Kasumi-1 (cell line): Measurements from ENCODE around the gene APOA4.

Source experiments
- DNase-seq, 2 experiments: peaks; one replicate each; lab custom pipeline; 2025; lab: John Stamatoyannopoulos, UW

APOA4 gene

DNA sequence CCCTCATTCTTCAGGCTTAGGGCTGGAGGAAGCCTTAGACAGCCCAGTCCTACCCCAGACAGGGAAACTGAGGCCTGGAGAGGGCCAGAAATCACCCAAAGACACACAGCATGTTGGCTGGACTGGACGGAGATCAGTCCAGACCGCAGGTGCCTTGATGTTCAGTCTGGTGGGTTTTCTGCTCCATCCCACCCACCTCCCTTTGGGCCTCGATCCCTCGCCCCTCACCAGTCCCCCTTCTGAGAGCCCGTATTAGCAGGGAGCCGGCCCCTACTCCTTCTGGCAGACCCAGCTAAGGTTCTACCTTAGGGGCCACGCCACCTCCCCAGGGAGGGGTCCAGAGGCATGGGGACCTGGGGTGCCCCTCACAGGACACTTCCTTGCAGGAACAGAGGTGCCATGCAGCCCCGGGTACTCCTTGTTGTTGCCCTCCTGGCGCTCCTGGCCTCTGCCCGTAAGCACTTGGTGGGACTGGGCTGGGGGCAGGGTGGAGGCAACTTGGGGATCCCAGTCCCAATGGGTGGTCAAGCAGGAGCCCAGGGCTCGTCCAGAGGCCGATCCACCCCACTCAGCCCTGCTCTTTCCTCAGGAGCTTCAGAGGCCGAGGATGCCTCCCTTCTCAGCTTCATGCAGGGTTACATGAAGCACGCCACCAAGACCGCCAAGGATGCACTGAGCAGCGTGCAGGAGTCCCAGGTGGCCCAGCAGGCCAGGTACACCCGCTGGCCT lies 7.2 kb upstream of the APOA4 start:
- DNase-seq, result no peak

DNA sequence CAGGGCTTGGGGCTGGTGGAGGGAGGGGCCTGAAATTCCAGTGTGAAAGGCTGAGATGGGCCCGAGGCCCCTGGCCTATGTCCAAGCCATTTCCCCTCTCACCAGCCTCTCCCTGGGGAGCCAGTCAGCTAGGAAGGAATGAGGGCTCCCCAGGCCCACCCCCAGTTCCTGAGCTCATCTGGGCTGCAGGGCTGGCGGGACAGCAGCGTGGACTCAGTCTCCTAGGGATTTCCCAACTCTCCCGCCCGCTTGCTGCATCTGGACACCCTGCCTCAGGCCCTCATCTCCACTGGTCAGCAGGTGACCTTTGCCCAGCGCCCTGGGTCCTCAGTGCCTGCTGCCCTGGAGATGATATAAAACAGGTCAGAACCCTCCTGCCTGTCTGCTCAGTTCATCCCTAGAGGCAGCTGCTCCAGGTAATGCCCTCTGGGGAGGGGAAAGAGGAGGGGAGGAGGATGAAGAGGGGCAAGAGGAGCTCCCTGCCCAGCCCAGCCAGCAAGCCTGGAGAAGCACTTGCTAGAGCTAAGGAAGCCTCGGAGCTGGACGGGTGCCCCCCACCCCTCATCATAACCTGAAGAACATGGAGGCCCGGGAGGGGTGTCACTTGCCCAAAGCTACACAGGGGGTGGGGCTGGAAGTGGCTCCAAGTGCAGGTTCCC lies 6.5 kb upstream of the APOA4 start, which contains the start of gene APOC3:
TSS of gene APOC3 (plus strand) at position 383 of the 659 bp plus-strand sequence. CDS start 676 bp downstream, outside the sequence.
- DNase-seq, result no peak

- DNase-seq, result no peak
Observed at GRCh38 chr11:116828632-116829524, 5.8 kb upstream of the APOA4 start.

DNA sequence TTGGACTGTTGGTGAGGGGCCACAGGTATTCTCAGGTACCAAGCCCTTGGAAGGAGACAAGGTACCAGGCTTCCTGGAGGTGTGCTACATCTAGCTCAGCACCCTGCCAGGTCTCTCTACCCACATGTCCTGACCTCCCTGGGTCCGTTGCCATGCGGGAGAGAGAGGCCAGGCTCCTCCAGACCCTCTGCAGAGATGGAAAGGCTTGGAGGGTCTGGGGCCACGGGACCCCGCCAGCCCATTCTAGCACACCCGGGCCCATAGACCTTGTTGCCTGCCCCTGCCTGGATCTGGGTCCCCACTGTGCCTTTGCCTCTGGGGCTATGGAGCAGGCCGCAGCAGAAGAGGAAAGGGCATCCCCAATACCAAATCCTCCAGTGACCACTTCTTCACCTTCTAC lies 4.4 kb upstream of the APOA4 start:
- no peak for DNase-seq

- no peak for DNase-seq
Observed at GRCh38 chr11:116826751-116827431, 3.8 kb upstream of the APOA4 start.

DNA sequence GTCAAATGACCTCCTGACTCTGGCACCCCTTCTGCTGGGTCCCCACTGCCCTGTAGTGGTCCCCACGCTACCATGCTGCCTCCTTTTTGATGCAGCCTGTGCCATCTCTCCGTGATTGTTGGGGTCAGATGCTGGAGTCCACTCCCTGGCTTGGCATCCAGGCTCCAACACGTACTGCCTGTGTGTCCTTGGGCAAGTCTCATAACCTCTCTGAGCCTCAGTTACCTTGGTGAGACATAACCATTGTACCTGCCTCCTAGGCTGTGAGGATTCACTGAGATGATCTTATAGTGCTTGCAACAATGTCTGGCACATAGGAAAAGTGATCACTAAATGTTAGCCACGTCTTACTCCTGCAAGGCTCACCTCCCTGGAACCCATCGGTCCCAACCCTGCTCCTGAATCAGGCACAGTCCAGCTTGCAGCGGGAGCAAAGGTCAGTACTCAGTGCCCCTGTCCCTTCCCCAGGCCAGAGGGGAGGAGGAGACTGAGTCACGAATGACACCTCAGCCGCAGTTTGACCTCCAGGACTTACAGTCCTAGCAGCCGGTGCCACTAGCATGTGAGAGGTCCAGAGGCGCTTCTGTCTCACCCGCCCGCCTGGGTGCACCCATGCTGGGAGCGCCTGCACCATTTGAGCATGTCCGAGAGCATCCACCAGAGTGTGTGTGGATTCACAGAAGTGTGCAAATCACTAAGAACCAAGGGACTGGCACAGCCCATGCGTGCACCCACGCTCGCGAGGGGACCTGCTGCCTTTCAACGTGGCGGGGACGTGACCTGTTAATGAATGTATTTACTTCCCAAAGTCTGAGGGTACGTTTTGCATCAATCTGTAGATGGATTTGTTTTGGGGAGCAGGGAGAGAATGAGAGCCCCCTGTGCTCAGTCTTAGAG lies 3.0 kb upstream of the APOA4 start:
- no peak for DNase-seq

GRCh38 chr11:116825434-116825833 lies 2.3 kb upstream of the APOA4 start:
- DNase-seq, result no peak

DNA sequence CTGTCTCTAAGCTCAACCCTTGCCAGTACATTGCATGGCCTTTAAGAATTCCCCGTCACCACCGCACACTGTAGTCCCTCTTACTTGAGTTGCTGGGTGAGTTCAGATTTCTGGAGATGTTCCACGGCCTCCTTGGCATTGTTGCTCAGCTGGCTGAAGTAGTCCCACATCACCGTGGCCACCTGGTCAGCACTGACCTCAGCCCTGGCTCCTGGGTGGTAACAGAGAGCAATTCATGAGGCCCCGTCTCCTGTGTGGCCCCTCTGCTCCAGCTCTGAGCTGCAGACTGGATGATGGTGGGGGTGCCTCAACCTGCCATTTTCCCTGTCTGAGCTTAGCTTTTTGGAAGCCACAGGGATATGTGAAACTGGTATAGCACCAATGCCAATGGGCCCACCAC lies 529 bp downstream of the APOA4 start:
- no peak for DNase-seq

DNA sequence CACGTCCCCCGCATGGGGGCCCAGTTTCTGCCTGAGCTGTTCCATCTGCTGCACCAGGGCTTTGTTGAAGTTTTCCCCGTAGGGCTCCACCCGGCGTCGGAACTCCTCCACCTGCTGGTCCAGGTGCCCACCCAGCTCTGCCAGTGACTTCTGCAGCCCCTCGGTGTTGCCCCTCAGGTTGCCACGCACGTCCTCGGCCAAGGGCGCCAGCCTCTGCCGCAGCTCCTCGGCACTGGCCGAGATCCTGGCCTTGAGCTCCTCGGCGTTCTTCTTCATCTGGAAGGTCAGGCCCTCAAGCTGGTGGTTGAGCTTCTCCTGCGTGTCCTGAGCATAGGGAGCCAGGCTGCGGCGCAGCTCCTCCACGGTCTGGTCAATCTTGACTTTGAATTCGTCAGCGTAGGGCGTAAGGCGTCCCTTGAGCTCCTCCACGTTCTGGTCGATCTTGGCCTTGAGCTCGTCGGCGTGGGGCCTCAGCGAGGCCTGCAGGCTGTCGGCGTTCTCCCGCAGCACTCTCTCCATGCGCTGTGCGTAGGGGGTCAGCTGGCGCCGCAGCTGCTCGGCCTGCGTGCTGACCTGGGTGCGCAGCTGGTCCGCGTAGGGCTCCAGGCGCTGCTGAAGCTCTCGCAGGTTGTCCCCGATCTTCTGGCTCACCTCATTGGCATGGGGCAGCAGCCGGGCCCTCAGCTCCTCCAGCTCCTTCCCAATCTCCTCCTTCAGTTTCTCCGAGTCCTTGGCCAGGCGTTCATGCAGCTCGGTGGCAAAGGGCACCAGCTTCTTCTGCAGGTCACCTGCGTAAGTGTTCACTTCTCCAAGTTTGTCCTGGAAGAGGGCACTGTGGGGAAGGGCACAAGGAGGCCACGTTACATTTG lies 1.8 kb downstream of the APOA4 start:
- DNase-seq, result no peak

DNA sequence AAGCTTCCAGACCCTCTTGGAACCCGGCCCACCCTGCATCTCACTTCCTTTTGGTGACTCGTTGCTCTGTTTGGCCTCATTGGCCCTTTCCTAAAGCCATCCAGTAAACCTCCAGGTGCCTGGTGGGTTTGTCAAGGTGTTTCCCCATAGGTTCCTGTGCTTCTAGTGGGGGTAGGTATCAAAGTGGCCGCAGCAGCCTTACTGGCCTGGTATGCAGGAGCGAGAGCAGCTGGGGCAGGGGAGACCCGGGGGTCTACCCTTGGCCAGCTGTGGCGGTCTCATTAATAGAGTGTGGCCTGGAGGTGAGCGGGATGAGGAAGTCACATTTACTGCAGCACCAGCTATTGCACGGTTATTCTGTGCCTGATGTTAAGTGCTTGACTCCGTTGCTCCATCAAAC lies 4.1 kb downstream of the APOA4 start:
- DNase-seq, result no peak

- no peak for DNase-seq
Observed at GRCh38 chr11:116814502-116814901, 8.6 kb downstream of the APOA4 start.

DNA sequence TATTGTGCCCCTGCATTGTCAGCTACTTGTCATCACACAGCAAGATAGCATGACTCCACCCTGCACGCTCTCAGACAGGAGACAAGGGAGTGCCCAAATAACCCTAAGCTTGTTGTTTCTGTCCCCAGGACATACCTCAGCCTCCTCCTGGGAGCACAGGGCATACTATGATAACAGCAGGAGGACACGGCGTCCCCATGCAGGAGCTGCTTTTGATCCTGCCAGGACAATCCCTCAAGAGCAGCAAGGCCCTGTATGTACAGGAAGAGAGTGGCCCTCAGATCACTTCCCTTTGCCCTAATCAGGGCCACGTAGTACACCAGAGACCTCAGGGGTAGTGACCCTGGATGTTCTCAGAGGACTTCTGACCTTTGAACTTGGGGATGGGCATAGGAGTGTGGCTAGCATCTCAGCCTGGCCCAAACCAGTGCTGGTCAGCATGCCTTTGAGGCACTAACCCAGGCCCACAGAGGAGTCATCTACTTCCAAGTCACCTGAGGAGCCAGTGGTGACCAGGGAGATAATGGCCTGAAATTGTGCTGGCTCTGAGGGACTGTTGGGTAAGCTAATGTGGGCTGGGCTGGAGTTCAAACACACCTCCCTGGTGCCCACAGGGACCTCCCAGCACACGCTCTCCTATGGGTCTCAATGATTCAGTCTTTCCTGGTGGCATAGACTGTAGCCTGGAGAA lies 9.2 kb downstream of the APOA4 start:
- no peak for DNase-seq

DNA sequence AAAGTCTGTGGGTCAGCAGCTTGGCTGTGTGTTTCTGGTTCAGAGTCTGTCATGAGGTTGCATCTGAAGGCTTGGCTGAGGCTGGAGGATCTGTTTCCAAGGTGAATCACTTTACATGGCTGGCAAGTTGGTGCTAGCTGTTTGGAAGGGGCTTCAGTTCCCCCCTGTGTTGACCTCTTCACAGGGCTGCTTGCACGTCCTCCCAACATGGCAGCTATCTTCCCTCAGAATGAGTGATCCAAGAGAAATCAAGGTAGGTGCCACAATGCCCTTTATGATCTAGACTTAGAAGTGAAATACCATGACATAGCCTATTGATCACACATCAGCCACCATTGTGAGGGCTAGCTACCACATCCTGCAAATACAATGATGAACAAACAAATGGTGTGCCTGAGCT lies 9.9 kb downstream of the APOA4 start:
- no peak for DNase-seq

DNA sequence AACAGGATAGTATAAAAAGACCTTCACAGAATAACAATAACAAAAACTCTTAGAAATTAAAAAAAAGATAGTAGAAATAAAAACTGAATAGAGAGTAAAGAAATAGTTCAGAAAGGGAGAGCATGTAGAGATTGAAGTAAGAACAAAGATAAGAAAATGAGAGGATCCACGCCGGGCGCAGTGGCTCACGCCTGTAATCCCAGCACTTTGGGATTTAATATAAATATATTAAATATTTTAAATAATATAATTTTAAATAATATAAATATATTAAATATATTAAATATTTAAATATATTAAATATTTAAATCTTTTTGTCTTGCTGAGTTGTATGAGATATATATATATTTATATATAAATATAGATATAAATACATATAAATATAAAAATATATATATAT lies 11.0 kb downstream of the APOA4 start:
- no peak for DNase-seq

DNA sequence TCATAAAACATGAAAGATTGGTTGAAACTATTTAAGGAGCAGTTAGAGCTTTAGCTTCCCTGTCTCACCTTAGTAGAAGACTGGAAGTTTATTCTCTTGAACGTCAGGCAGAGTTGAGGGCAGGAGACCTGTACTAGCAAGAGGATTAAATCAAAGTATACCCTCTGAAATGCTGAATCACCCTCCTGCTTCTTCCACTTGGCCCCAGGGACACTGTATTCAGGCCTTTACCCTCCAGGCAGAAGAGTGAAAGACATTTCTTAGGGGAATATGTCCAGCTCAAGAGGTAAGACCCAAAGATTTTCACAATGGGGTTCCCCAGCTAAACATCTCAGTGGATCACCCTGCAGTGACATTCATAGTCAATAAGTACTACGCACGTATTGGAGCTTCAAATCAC lies 11.9 kb downstream of the APOA4 start:
- no peak for DNase-seq

DNA sequence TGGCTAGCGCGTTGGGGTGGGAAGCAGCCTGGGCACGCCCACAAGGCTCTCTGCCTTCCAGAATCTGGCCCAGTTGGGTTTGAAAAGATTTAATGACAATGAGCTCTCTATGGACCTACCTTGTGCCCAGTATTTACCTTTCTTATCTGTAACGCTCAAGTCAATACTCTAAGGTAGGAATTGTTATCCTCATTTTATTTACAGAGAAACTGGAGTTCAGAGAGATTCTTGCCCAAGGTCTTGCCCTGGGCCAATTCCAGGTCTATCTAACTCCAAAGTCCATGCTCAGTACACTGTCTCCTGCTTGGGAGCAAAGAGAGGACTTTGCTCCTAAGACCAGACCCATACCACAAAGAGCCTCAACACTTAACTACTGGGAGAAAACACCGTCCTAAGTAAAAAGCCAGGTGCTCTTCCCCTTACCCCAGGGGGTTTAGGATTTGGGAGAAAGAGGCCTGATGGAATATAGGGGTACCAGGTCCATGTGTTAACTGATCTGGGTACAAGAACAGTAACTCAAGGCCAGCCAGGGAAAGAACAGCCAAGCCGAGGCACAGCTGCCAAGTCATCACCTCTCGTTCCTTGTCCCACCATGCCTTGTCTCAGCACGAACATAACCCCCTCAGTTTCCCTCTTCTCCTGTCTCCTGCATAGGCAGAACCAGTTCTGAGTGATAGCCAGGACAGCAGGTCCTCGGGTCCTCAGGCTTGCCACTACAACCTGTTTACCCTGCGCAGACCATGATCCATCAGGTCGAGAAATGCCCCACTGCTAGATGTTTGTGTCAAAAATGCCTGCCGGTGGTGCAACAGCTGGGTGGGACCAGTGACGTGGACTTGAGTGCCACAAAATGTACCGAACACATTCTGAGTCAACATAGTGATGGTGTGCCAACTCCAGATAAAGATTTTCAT lies 14.6 kb downstream of the APOA4 start:
- DNase-seq, result no peak

DNA sequence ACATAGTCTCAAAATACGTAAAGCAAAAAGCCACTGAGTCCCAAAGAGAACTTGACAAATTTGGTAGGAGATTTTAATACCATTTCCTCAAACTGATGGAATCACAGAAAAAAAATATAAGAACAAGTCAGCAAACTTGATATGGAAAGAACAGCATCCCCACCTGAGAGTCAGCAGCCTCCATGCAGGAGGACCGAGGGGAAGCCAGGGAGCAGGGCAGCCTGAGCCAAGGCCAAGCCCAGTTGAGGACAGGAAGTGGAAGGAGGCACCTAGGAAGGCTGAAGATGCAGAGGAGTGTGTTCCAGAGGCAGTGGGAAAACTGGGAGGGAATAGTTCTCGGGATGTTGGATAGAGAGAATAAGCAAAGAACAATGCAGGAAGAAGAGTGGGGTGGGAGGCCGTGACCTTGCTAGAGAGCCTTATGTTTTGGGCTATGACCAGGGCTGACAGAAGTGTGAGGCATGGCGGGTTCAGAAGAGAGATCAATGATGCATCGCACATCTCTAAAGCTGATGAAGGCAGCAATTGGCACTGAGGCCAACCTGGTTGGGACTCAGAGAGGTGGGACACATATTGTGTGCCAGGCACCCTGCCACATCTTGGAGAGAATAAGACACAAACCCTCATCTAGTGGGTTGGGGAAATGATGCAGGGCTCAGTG lies 15.4 kb downstream of the APOA4 start:
- no peak for DNase-seq

DNA sequence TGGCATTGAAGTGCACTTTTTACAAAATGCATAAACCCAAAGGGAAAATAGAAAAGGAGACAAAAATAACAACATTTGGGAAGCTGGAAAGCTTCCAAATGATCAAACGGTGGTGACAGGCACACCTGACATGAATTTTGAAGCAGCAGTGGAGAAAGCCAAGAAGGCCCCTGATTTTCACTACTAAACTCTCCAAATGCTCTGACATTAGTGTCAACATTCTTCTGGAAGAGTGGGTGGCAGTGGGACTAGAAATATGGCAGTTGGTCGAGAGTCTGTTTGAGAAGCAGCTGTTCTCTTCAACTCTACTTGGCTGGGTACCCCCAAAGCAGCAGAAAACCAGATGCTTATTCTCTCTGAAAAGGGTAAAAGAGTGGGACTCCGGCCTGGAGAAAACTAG lies 19.1 kb downstream of the APOA4 start:
- DNase-seq, result no peak
